ENCODE measurements around the gene APLNR.

Gene APLNR

GRCh38 chr11:57251491-57252104, 14.5 kb upstream of the APLNR start:
- DNase-seq (ENCODE audit: low spot score): no peak

- DNase-seq (ENCODE audit: low spot score): no peak
These were observed 14.0 kb upstream of the APLNR start for GRCh38 chr11:57251037-57251436.

DNA sequence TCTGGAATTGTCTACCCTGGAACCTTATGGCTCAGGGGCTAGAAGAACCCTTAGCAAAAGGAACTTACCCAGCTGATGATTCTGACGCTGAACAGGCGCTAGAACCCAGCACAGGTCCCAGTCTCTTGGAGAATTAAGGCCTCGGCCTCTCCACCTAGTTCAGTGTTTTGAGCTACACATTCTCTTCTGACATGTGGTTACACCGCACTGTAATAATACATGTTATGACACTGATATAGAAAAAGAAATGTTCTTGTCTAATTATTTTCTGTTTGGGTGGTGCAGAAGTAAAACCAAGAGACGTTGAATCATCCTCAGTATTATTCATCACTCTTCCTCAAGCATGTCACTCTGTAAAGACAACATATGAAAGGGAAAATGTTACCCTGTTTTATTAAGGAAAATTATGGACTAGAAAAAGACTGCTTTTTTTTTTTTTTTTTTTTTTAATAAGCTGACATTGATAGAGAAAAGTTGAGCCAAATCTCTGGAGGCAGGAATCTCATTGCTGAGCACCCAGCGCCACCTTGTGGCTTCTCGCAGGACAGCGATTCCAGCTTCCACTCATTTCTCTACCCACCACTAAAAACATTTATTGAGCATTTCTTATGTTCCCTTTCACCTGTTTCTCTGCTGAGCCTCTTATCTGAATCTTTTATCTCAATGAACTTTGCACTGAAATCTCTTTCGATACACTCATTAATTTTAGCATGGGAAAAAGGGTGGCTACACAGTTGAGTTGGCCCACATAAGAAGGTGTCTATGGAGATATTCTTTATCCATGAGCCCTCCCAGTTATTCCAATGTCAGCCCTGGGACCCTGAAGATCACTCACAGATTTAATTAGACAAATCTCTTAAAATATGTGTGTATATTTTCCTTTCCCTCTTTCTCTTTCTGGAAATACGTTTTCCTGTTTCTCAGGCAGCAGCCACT, 12.6 kb upstream of the APLNR start:
- peak; percentile 38 for DNase-seq (ENCODE audit: low spot score)

GRCh38 chr11:57248780-57249383, 11.8 kb upstream of the APLNR start:
- peak; percentile 16 for DNase-seq (ENCODE audit: low spot score)

DNA sequence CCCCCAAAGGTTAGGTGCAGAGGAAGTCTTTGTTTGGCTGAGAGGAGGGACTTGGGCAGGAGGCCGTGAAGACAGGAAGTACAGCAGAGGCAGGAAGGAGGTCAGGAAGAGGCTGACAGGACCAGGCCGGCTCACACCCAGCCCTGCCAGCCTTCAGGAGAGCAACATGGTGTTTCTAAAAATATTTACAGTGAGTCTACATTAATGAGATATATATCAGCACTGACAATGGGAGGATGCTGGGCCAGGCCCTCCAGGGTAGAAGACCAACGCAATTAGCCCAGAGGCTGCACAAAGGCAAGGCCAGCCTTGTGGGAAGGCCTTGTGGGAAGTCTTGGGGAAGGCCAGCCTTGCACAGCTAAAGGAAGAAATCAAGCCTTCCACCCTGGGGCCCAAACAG, 7.9 kb upstream of the APLNR start:
- no peak for DNase-seq (ENCODE audit: low spot score)

DNA sequence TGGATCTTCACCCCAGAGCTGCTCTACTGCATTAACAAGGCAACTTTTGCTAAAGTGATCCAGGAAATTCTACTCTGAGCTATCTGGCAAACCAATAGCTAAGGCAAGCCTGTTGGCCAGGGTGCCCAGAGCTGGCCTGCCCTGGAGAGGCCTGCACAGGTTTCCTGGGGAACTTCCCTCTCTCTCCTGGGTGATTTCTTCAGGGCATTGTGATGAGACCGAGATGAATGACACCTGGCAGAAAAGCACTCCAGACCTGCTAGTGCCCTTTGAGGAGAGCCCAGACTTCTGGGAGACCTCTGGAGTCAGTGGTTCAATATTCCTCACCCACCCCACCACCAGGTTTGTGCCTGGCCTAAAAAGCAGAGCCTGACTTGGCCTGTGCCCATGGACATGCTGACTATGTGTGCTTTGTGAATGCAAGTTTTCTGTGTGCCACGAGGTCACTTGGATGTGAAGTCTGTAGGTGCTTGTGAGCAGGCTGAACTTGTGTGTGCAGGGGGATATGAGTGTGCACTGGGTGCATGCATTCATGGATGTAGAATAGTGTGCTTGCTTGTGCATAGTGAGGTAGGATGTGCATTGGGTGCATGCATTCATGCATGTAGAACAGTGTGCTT, 4.4 kb upstream of the APLNR start:
- no peak for DNase-seq (ENCODE audit: low spot score)

- no peak for DNase-seq (ENCODE audit: low spot score)
These were observed 3.7 kb upstream of the APLNR start for GRCh38 chr11:57240757-57241156.

DNA sequence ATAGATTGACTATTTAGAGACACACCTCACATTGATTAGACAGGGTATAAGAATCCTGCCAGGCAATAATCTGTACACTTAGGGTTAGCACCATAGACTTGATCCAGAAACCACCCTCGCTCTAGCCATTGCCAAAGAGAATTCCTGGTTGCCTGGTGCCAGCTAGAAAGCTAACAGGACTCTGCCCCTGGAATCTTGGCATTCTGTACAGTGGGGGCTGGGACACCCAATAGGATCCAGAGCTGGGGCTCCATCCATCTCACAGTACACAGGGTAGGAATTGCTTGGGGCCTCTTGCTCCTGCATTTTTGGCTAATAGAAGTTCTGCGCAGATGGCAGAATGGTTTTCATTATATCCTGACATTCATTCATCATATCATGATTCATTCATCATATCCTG, 3.0 kb upstream of the APLNR start:
- DNase-seq (ENCODE audit: low spot score): no peak

GRCh38 chr11:57239348-57239747, 2.3 kb upstream of the APLNR start:
- DNase-seq (ENCODE audit: low spot score): no peak

DNA sequence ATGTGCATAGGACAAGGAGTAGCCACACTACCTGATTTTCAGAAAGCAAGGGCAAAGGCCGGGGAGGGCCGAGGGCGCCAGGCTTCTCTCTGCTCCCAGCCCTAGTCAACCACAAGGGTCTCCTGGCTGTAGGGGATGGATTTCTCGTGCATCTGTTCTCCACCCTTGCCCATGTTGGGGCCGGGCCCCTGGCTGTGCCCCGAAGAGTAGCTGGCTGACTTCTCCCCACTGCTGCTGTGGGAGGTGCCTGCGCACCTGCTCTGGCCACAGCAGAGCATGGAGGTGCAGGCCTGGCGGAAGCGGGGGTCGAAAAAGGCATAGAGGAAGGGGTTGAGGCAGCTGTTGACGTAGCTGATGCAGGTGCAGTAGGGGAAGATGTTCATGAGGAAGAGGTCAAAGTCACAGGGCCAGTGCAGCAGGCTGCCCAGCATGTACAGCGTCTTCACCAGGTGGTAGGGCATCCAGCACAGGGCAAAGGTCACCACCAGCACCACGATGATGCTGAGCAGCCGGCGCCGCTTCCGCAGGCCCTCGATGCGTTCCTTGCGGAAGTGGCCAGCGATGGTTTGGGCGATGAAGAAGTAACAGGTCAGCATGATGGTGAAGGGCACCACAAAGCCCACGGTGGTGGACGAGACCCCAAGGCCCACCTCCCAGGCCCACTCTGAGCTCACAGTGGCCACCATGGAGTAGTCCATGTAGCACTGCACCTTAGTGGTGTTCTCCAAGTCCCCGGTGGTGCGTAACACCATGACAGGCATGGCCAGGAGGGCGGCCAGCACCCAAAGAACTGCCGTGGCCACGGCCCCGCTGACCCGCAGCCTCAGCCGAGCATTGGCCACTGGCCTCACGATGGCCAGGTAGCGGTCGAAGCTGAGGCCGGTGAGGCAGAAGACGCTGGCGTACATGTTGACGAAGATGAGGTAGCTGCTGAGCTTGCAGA, 1.0 kb downstream of the APLNR start:
- DNase-seq (ENCODE audit: low spot score): no peak

GRCh38 chr11:57233702-57234101, 3.3 kb downstream of the APLNR start:
- no peak for DNase-seq (ENCODE audit: low spot score)

DNA sequence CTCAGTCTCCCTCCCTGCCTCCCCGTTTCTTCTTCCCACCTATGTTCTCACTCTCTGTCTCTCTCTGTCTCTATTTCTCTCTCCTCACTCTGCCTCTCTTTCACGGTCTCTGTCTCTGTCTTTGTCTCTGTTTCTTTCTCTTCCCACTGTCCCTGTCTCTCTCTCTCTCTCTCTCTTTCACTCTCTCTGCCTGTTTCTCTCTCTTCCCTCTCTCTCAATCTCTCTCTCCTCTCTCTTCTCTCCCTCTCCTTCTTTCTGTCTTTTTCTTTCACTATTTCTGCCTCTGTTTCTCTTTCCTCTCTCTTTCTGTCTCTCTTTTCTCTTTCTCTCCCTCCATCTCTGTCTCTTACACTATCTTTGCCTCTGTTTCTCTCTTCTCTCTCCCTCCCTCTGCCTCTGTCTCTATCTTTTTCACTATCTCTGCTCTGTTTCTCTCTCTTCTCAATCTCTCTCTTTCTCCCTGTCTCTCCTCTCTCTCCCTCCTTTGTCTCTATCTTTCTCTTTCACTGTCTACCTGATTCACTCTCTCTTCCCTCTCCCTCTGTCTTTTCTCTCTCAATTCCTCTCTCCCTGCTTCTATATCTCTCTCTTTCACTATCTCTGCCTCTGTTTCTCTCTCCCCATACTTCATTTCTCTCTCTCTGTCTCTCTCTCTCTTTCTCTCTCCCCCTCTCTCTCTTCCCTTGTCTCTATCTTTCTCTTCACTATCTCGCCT, 5.4 kb downstream of the APLNR start:
- DNase-seq (ENCODE audit: low spot score): no peak

GRCh38 chr11:57230791-57231538, 6.1 kb downstream of the APLNR start:
- DNase-seq (ENCODE audit: low spot score): no peak

DNA sequence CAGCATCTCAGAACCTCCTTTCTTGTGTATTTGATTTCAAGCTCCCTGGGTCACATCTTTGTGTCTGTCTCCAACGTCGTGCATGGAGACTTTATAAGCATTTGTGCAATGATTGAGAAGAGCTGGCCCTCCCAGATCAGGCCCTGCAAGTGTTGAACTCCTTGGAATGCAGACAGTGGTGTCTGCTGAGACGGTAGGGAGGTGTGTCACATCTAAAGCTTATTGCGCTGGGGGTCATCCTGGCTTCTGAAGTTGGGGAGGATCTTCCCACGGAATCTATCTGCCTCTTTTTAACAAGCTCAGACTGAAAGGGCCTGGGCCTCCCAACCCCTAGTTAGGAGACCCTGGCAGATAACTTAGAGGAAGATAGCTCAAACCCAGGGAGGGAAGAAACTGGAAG, 6.7 kb downstream of the APLNR start:
- no peak for DNase-seq (ENCODE audit: low spot score)

GRCh38 chr11:57228600-57228999, 8.4 kb downstream of the APLNR start:
- DNase-seq (ENCODE audit: low spot score): no peak

DNA sequence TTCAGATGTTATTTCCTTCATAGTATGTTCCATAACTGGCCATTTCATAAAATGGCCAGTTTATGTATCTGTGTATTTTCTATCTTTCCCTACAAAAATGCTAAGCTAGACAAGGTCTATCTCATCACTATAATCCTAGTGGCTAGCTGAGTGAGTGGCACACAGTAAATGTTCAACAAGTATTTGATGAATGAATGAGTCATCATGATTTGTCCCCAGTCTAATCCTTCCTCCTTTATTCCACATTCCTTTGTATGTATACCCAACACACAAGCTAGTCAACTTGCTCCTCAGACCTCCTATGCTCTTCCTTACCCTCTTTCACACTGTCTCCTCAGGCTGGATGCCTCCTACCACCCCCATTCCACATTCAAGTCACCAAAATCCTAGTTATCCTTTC, 12.5 kb downstream of the APLNR start:
- no peak for DNase-seq (ENCODE audit: low spot score)

- DNase-seq (ENCODE audit: low spot score): no peak
These were observed 12.9 kb downstream of the APLNR start for GRCh38 chr11:57224128-57224527.

GRCh38 chr11:57223601-57224000, 13.4 kb downstream of the APLNR start:
- no peak for DNase-seq (ENCODE audit: low spot score)

DNA sequence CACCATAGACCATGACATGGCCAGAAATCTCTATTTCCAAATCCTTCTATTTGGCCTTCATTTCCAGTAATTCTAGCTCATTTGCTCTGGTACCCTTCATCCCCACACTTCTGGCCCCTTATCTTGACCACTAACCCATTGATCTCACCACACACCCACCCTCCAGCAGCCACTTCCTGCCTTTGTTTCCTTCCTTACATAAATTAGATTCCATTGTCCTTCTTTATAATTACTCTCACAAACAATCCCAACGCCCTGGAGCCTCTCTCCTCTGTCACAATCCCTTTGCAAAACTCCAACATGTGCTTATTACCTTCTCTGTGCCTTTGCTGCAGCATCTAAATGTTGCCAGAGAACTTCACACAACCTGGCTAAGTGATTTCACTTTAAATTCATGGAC, 14.8 kb downstream of the APLNR start:
- no peak for DNase-seq (ENCODE audit: low spot score)

DNA sequence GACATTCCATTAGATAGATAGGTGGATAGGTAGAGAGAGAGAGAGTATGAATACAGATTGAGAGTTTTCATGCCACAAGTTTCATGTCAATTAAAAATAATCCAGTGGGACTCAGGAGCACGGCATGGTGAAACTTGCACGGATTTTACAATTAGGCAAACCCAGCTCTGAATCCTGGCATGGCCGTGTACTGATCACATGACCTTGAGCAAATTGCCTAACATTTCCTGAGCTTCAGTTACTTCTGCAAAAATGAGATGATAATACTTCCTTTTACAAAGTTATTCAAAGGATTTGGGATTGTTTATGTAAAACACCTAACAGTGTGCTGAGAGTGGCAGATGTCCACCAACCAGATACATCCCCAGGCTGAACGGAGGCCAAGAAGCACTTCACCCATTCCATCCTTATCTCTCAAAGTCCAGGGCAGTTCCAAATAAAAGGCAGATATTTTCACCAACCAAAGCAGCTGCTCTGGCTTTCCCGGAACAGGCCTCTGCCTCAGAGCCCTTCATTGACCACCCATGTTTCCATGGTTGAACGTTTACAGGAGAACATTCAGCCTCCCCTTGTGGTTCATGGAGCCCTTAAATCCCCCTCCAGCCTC, 17.9 kb downstream of the APLNR start:
- DNase-seq (ENCODE audit: low spot score): no peak
